ENCODE data around the gene TAF8.

Gene TAF8

GRCh38 chr6:42125663-42126062 is 75.3 kb downstream of the TAF8 start:
- DNase-seq = no peak

- DNase-seq = no peak
These were observed 78.4 kb downstream of the TAF8 start for GRCh38 chr6:42128460-42129359.

GRCh38 chr6:42129360-42129676 is 79.0 kb downstream of the TAF8 start:
- no peak for DNase-seq

GRCh38 chr6:42131531-42131930 is 81.2 kb downstream of the TAF8 start:
- DNase-seq = no peak

DNA sequence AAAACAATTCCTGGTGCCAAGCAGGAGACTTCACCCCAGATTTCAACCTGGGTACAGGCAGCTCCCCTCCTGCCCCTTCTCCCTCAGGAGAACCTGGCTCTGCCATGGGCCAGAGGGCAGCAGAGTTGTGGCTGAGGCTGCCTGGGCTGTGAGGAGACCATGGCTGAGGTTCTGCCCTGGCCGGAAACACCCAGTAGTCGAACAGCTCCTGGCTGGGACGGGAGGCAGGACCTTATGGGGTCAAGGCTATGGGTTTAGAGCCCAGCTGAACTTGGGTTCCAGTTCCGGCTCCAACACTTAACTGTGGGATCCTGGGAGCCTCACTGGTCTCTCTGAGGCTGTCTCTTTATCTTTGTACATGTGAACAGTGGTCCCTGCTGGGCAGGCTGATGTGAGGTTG is 83.6 kb downstream of the TAF8 start:
- DNase-seq = no peak

GRCh38 chr6:42135161-42135560 is 84.8 kb downstream of the TAF8 start:
- no peak for DNase-seq

GRCh38 chr6:42135722-42136121 is 85.4 kb downstream of the TAF8 start:
- no peak for DNase-seq

DNA sequence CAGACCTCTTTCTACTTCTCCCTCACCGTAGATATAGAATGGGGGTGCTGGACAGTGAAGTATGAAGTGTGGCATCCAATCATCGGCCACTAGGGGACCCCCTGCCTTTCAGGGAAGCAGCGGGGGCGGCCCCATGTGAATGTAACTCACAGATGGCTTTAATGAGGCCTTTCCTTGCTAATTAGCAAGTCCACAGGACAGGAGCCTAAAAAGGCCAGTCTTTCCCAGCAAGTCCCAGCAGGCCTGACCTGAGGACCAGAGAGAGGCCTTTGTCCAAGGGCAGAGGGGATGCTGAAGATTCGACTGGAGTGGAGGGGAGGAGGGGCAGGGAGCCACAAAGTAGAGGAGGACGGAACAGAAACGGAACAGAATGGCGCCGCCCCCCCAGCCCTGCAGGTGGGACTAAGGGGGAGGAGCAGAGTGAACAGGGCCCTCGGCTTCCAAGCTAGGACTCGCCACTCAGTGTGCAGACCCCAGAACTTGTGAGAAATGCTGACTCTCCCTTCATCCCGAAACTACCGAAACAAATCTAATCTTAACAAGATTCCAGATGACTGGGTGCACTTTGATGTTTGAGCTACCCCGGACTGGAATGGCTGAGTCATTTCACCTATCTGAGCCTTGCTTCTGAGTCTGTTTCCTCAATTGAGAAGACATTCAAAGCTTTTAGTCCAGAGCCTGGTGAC is 86.3 kb downstream of the TAF8 start:
- DNase-seq = no peak

Measured in NCI-H1105 treated with DMSO at 0.1 percent for 48 hours (cell line).